ENCODE results near the gene ACADL. TPM values are rescaled to one million over a fixed set of nuclear protein-coding genes. Genes with fewer than 3 reads are reported as not detected.
A peak's percentile ranks its signal among the peaks of the same experiment; 100 is the strongest.

The ACADL gene
- total RNA-seq, 2 experiments from 2014 or later = not detected

- no peak for TF ChIP-seq CTCF (IDR thresholded peaks at IDR 0.05)
- H3K4me3 ChIP-seq (ENCODE audit: low read length) = peak overlapping the region; percentile 76
- ChIA-PET CTCF (no interaction called here), POLR2A (interaction anchor here (0.9 to 2.6 kb wide), 5 partner anchors 9 to 166 kb away, joined by 3 to 17 read pairs (median 4); no protein-coding TSS in a partner anchor)
- Mint-ChIP-seq H3K9me3 (no peaks in the 10 kb centered on the region), H3K36me3 (ENCODE audit: low read depth) (peaks cover 20% of the 10 kb centered on the region), H3K4me1 (ENCODE audit: low read depth) (peaks cover 42% of the 10 kb centered on the region), H3K27me3 (no peaks in the 10 kb centered on the region), H3K27ac (peak overlapping the region; percentile 95), H3K4me3 (peak overlapping the region; percentile 97)
- H3K4me1 ChIP-seq (ENCODE audit: insufficient read depth, low read length) = peaks cover 14% of the 10 kb centered on the region
- intact Hi-C loops (cut with DNase I, micrococcal nuclease) = loop anchor here (1.0 to 10.0 kb wide), 3 partner anchors 168 to 1903 kb away; partner anchors contain the start of genes LANCL1 (in 1 of the 2), PIKFYVE (in 1 of the 2) and RPE (in 1 of the 2)
- no peaks in the 10 kb centered on the region for H3K27me3 ChIP-seq (ENCODE audit: control insufficient read depth in 1 of 2, insufficient read depth in 2 of 2, low read length in 2 of 2)
- DNase-seq (peak; percentile 94 to 98 (median 96)), ATAC-seq (ENCODE audit: poor library complexity) (peak; percentile 71)
- H3K9me3 ChIP-seq (ENCODE audit: control insufficient read depth in 1 of 2, insufficient read depth in 1 of 2, low read length in 2 of 2) = no peaks in the 10 kb centered on the region
- peak overlapping the region; percentile 84 to 87 for H3K27ac ChIP-seq (ENCODE audit: low read depth in 1 of 2, low read length in 2 of 2)
- H3K36me3 ChIP-seq (ENCODE audit: insufficient read depth, low read length) = no peaks in the 10 kb centered on the region
Measured at GRCh38 chr2:210170446-210171303, 54.6 kb downstream of the ACADL start.

GRCh38 chr2:210170196-210170445 is 55.1 kb downstream of the ACADL start:
- DNase-seq (no peak), ATAC-seq (ENCODE audit: poor library complexity) (no peak)
- Histone ChIP-seq H3K27me3 (ENCODE audit: control insufficient read depth in 1 of 2, insufficient read depth in 2 of 2, low read length in 2 of 2) (no peaks in the 10 kb centered on the region), H3K4me3 (ENCODE audit: low read length) (peak overlapping the region; percentile 76), H3K9me3 (ENCODE audit: control insufficient read depth in 1 of 2, insufficient read depth in 1 of 2, low read length in 2 of 2) (no peaks in the 10 kb centered on the region), H3K27ac (ENCODE audit: low read depth in 1 of 2, low read length in 2 of 2) (peak overlapping the region; percentile 68 to 84), H3K36me3 (ENCODE audit: insufficient read depth, low read length) (no peaks in the 10 kb centered on the region), H3K4me1 (ENCODE audit: insufficient read depth, low read length) (peaks cover 14% of the 10 kb centered on the region)
- H3K36me3 Mint-ChIP-seq (ENCODE audit: low read depth) = peaks cover 20% of the 10 kb centered on the region
- POLR2A ChIA-PET = interaction anchor here (1.3 to 2.6 kb wide), 3 partner anchors 11 to 166 kb away, joined by 4 to 17 read pairs (median 5); no protein-coding TSS in a partner anchor
- intact Hi-C loops (cut with DNase I, micrococcal nuclease) = loop anchor here (5.0 to 10.0 kb wide), 2 partner anchors 305 to 1903 kb away; partner anchors contain the start of genes LANCL1 (in 1 of the 2) and PIKFYVE (in 1 of the 2)
- H3K4me3 Mint-ChIP-seq = peak overlapping the region; percentile 97
- H3K4me1 Mint-ChIP-seq (ENCODE audit: low read depth) = peaks cover 42% of the 10 kb centered on the region
- TF ChIP-seq CTCF (IDR thresholded peaks at IDR 0.05) = no peak
- H3K27me3 Mint-ChIP-seq = no peaks in the 10 kb centered on the region
- H3K27ac Mint-ChIP-seq = peak overlapping the region; percentile 95
- CTCF ChIA-PET = no interaction called here
- no peaks in the 10 kb centered on the region for H3K9me3 Mint-ChIP-seq

- Mint-ChIP-seq H3K9me3 (no peaks in the 10 kb centered on the region), H3K27ac (peak overlapping the region; percentile 95), H3K4me1 (ENCODE audit: low read depth) (peaks cover 42% of the 10 kb centered on the region), H3K27me3 (no peaks in the 10 kb centered on the region), H3K4me3 (peak overlapping the region; percentile 97), H3K36me3 (ENCODE audit: low read depth) (peaks cover 20% of the 10 kb centered on the region)
- Histone ChIP-seq H3K36me3 (ENCODE audit: insufficient read depth, low read length) (no peaks in the 10 kb centered on the region), H3K9me3 (ENCODE audit: control insufficient read depth in 1 of 2, insufficient read depth in 1 of 2, low read length in 2 of 2) (no peaks in the 10 kb centered on the region), H3K27me3 (ENCODE audit: control insufficient read depth in 1 of 2, insufficient read depth in 2 of 2, low read length in 2 of 2) (no peaks in the 10 kb centered on the region), H3K27ac (ENCODE audit: low read depth in 1 of 2, low read length in 2 of 2) (peak overlapping the region; percentile 68 to 84), H3K4me1 (ENCODE audit: insufficient read depth, low read length) (peaks cover 14% of the 10 kb centered on the region), H3K4me3 (ENCODE audit: low read length) (peak overlapping the region; percentile 76)
- CTCF ChIA-PET = no interaction called here
- POLR2A ChIA-PET = no interaction called here
- intact Hi-C loops (cut with DNase I, micrococcal nuclease) = loop anchor here (5.0 to 10.0 kb wide), 4 partner anchors 268 to 1902 kb away; partner anchors contain the start of genes LANCL1 (in 2 of the 2) and PIKFYVE (in 1 of the 2)
- TF ChIP-seq CTCF (IDR thresholded peaks at IDR 0.05) = no peak
- no peak for ATAC-seq (ENCODE audit: poor library complexity)
- peak in 3 of 14 experiments; percentile 39 to 48 (median 41) for DNase-seq
Measured at GRCh38 chr2:210169516-210170195, 55.6 kb downstream of the ACADL start.

All from CD4-positive, alpha-beta T cell (primary cell).